HepG2 (cell line): ENCODE data around the gene LENEP. TPM values are rescaled to one million over a fixed set of nuclear protein-coding genes. Genes with fewer than 3 reads are reported as not detected.

Experiments used
- CEBPZ ChIP-seq: IDR thresholded peaks from 2 replicates; pipeline ENCODE4 v1.6.1; 2012; ENCODE audit warnings: low read length, improper control_type of control experiment
- DZIP1 ChIP-seq: sonication (generic); formaldehyde crosslinking; IDR thresholded peaks from 2 replicates; pipeline ENCODE4 v1.5.0; 2020; ENCODE audit warnings: mild to moderate bottlenecking, missing genetic modification reagents
- ELF1 ChIP-seq: sonication (generic); formaldehyde crosslinking; IDR thresholded peaks from 2 replicates; pipeline ENCODE4 v1.4.0; 2020; ENCODE audit warnings: missing genetic modification reagents
- FOXM1 ChIP-seq: sonication (generic); formaldehyde crosslinking; IDR thresholded peaks from 2 replicates; pipeline ENCODE4 v1.5.0; 2020; ENCODE audit warnings: missing genetic modification reagents
- HNRNPLL ChIP-seq: fragments of 200-400 bp; formaldehyde crosslinking; IDR thresholded peaks from 2 replicates; pipeline ENCODE4 v1.6.1; 2017; ENCODE audit warnings: mild to moderate bottlenecking, low read depth, low read length; ENCODE audit not compliant: poor library complexity, severe bottlenecking
- NFE2 ChIP-seq: sonication (generic); formaldehyde crosslinking; IDR thresholded peaks from 2 replicates; pipeline ENCODE4 v1.4.0; 2020; ENCODE audit warnings: missing genetic modification reagents
- ZBED4 ChIP-seq: sonication (generic); formaldehyde crosslinking; IDR thresholded peaks from 2 replicates; pipeline ENCODE4 v1.4.0; 2020; ENCODE audit warnings: missing genetic modification reagents, borderline replicate concordance
- ZBTB2 ChIP-seq: sonication (generic); formaldehyde crosslinking; IDR thresholded peaks from 2 replicates; pipeline ENCODE4 v1.8.0; 2022; ENCODE audit warnings: low read depth, missing genetic modification reagents
- ZNF232 ChIP-seq: sonication (generic); formaldehyde crosslinking; IDR thresholded peaks from 2 replicates; pipeline ENCODE4 v1.4.0; 2020; ENCODE audit warnings: missing genetic modification reagents, borderline replicate concordance
- ZNF441 ChIP-seq: sonication (generic); formaldehyde crosslinking; IDR thresholded peaks from 2 replicates; pipeline ENCODE4 v1.7.0; 2021; ENCODE audit warnings: missing genetic modification reagents, borderline replicate concordance
- ZNF484 ChIP-seq: sonication (generic); formaldehyde crosslinking; IDR thresholded peaks from 2 replicates; pipeline ENCODE4 v1.5.1; 2020; ENCODE audit warnings: mild to moderate bottlenecking, low read depth, missing genetic modification reagents, borderline replicate concordance
- ZNF605 ChIP-seq: sonication (generic); formaldehyde crosslinking; IDR thresholded peaks from 2 replicates; pipeline ENCODE4 v1.8.0; 2022; ENCODE audit warnings: mild to moderate bottlenecking, missing genetic modification reagents
- ZNF674 ChIP-seq: sonication (generic); formaldehyde crosslinking; IDR thresholded peaks from 2 replicates; pipeline ENCODE4 v1.5.0; 2020; ENCODE audit warnings: low read depth, mild to moderate bottlenecking, missing genetic modification reagents
- ZNF737 ChIP-seq: sonication (generic); formaldehyde crosslinking; IDR thresholded peaks from 2 replicates; pipeline ENCODE4 v1.5.0; 2020; ENCODE audit warnings: missing genetic modification reagents, mild to moderate bottlenecking, borderline replicate concordance
- ZSCAN20 ChIP-seq: sonication (generic); formaldehyde crosslinking; IDR thresholded peaks from 2 replicates; pipeline ENCODE4 v1.4.0; 2020; ENCODE audit warnings: missing genetic modification reagents, mild to moderate bottlenecking, borderline replicate concordance
- ZSCAN25 ChIP-seq: sonication (generic); formaldehyde crosslinking; IDR thresholded peaks from 2 replicates; pipeline ENCODE4 v1.8.0; 2022; ENCODE audit warnings: mild to moderate bottlenecking, missing genetic modification reagents
- polyA plus RNA-seq, 8 experiments: library from polyadenylated mRNA; depleted of rRNA in 3 of 8; stranded (reverse) in 7 of 8; unstranded in 1 of 8; fragments of >200 nt; fragmentation: Illumina TruSeq in 4 of 8; extraction: Trizol in 4 of 8; gene quantifications; 2 replicates each; pipeline versions ENCODE4 v1.2.1 to v1.2.3, GENCODE V29; 2011 to 2016; ENCODE audit warnings: low read depth in 4 of 8, missing spikeins in 1 of 8, mixed read lengths in 1 of 8; ENCODE audit not compliant: insufficient read depth in 1 of 8
- total RNA-seq, 5 experiments: library from RNA; depleted of rRNA; stranded (reverse); fragments of >200 nt; fragmentation: Illumina TruSeq; extraction: Trizol; gene quantifications; 2 replicates each; pipeline ENCODE4 v1.2.3, GENCODE V29; 2016; ENCODE audit warnings: low read depth in 1 of 5

LENEP gene
- total and polyA plus RNA-seq, 2 of the 13 experiments (the other 11 are each of a cell fraction or from before 2014, with no cell fraction given) = 0.29 TPM; not detected in 1

GRCh38 chr1:155017041-155017945 is 23.9 kb downstream of the LENEP start (continued):
- no peak for TF ChIP-seq CEBPZ
- TF ChIP-seq ZNF441 = 0 out of 2 replicates have a peak, but pooled peaks have one; percentile 9
- peak; percentile 94 for TF ChIP-seq ZSCAN25 (CRISPR knock-in tag)
- TF ChIP-seq FOXM1 (CRISPR knock-in tag) = no peak
- peak; percentile 75 for TF ChIP-seq ZBTB2 (CRISPR knock-in tag)
- peak; percentile 62 for TF ChIP-seq HNRNPLL
- no peak for TF ChIP-seq DZIP1
- 0 out of 2 replicates have a peak, but pooled peaks have one; percentile 34 for TF ChIP-seq ELF1 (CRISPR knock-in tag)
- TF ChIP-seq ZSCAN20 = peak; percentile 48; the same call in 1 of the 2 replicates
- TF ChIP-seq NFE2 (CRISPR knock-in tag) = 0 out of 2 replicates have a peak, but pooled peaks have one; percentile 48
- no peak for TF ChIP-seq ZNF232 (CRISPR knock-in tag)
- TF ChIP-seq ZNF605 (CRISPR knock-in tag) = peak; percentile 79
- TF ChIP-seq ZNF737 = no peak
- peak; percentile 75; the same call in 1 of the 2 replicates for TF ChIP-seq ZBED4
- TF ChIP-seq ZNF674 = no peak
- TF ChIP-seq ZNF484 (CRISPR knock-in tag) = no peak
